ENCODE data around the gene SLC25A46.
A peak's percentile ranks its signal among the peaks of the same experiment; 100 is the strongest.
"Not testable (repeated sequence)": the region's sequence is repeated elsewhere in the genome, so short reads cannot be mapped to it uniquely, and the experiment has no call there.

Gene SLC25A46

DNA sequence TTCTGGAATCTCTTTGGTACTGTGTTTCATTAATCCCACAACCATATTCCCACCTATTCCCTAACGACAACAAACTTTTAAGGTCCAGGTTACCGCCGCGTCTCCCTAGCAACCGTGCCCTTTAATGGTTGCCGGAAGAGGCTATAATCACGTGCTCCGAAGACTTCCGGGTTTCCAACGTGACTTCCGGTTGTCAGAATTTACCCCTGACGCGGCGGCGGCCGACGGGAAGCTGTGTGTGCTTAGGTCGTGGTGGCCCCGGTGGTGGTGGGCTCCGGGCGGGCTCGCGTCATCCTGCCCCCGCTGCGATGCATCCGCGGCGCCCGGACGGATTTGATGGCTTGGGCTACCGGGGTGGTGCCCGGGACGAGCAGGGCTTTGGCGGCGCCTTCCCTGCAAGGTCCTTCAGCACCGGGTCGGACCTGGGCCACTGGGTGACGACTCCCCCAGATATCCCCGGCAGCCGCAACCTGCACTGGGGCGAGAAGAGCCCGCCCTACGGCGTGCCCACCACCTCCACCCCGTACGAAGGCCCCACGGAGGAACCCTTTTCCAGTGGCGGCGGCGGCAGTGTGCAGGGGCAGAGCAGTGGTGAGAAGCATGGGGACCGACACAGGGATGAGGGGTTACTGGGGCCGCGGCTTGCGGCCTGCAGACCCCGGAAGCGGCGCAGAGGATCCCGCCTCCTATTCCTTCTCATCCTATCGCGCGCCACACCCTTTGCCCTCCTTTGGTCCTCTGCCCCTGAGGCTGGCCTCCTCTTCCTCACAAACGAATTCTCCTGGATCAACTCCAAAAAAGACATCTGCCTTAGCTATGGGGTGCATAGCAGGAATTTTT is at the start of gene SLC25A46:
Gene SLC25A46, plus strand, starts transcription at position 196 of the 840 bp plus-strand sequence. Its CDS starts 113 bp downstream, at position 309.
- peak within 1 kb of the TSS; percentile 88 for H3K9ac ChIP-seq
- H4K20me1 ChIP-seq: no peaks in the 10 kb centered on the region; the same call in 1 of the 2 replicates
- H3K36me3 ChIP-seq: no peaks in the 10 kb centered on the region
- no peaks in the 10 kb centered on the region for H3K9me3 ChIP-seq
- TF ChIP-seq Cebpa-rat (IDR thresholded peaks at IDR 0.05): no peak
- peak within 1 kb of the TSS; percentile 88 for H3K27ac ChIP-seq
- peaks cover 27% of the 10 kb centered on the region for H3K4me1 ChIP-seq
- no peaks in the 10 kb centered on the region for H3K27me3 ChIP-seq
- peak within 1 kb of the TSS; percentile 92 for H3K4me3 ChIP-seq
- peak within 1 kb of the TSS; percentile 75 for H3K4me2 ChIP-seq

DNA sequence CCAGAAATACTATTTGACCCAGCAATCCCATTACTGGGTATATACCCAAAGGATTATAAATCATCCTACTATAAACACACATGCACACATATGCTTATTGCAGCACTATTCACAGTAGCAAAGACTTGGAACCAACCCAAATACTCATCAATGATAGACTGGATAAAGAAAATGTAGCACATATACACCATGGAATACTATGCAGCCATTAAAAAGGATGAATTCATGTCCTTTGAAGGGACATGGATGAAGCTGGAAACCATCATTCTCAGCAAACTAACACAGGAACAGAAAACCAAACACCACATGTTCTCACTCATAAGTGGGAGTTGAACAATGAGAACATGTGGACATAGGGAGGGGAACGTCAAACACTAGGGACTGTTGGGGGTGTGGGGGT is 48.2 kb upstream of the SLC25A46 start:
- H3K9ac ChIP-seq, H3K4me2 ChIP-seq, H3K27me3 ChIP-seq, H3K4me1 ChIP-seq, H3K36me3 ChIP-seq, H3K27ac ChIP-seq, H3K4me3 ChIP-seq, H4K20me1 ChIP-seq, H3K9me3 ChIP-seq: not testable (repeated sequence)

DNA sequence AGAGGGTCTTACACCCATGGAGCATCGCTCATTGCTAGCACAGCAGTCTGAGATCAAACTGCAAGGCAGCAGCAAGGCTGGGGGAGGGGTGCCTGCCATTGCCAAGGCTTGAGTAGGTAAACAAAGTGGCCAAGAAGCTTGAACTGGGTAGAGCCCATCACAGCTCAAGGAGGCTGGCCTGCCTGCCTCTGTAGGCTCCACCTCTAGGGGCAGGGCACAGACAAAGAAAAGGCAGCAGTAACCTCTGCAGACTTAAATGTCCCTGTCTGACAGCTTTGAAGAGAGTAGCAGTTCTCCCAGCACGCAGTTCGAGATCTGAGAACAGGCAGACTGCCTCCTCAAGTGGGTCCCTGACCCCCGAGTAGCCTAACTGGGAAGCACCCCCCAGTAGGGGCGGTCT is 46.1 kb upstream of the SLC25A46 start:
- not testable (repeated sequence) for H3K9ac ChIP-seq, H4K20me1 ChIP-seq, H3K4me3 ChIP-seq, H3K27me3 ChIP-seq, H3K4me1 ChIP-seq, H3K27ac ChIP-seq, H3K9me3 ChIP-seq, H3K4me2 ChIP-seq, H3K36me3 ChIP-seq

DNA sequence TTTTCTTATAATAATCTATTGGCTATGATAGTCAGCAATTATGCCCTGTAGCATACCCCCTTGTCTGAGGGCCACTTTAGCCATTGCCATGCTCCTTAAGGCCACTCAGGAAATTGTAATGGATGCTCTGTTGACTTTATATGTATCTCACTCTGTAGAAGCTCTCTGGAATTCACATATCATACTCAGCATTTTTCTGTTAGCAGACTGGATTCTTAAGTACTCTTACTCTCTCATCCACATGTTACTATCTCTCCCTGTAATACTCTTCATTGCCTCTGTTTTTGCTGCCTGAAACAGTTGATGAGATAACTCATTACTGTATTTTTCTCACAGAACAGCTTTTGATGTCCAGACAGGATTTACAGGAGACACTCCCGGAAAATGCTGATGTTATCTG is 36.5 kb upstream of the SLC25A46 start:
- Histone ChIP-seq H3K27me3 (no peaks in the 10 kb centered on the region), H3K36me3 (no peaks in the 10 kb centered on the region), H4K20me1 (no peaks in the 10 kb centered on the region), H3K4me3 (no peak overlapping the region), H3K4me1 (peaks cover 9% of the 10 kb centered on the region), H3K9me3 (no peaks in the 10 kb centered on the region), H3K4me2 (no peak overlapping the region), H3K9ac (no peak overlapping the region), H3K27ac (no peak overlapping the region)
- TF ChIP-seq Cebpa-rat (IDR thresholded peaks at IDR 0.05): no peak

DNA sequence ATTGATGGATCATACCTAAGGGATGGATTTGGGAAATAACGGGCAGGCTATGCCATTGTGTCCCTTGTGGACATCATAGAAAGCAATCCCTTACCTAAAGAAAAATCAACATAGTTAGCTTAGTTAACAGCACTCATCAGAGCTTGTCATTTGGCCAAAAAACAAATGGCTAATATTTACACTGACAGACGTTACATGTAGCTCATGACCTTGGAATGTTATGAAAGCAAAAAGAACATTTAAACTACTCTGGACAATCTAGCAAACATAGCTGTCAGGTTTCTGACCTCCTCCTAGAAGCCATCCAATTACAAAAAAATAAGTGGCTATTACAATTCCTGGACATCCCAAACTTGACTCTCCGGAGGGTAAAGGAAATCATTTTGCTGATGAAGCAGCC is 36.1 kb upstream of the SLC25A46 start:
- Histone ChIP-seq H3K27me3 (no peaks in the 10 kb centered on the region), H3K9ac (no peak overlapping the region)

DNA sequence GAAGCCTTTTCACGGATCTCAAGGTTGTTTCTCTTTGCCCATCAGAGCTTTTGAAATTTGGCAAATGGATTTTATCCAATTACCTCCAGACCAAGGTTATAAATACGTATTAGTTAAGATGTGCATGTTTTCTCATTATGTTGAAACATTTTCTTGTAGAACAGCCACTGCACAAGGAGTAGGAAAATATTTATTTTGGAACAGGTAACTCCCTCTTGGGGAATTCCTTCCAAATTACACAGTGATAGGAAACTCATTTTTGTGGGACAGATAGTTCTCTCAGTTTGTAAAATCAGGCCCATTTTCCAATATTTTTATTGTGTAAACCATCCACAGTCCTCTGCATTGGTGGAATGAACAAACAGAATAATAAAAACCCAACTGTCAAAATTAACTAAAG is 35.3 kb upstream of the SLC25A46 start:
- Histone ChIP-seq H3K9ac (no peak overlapping the region), H3K27me3 (no peaks in the 10 kb centered on the region), H3K36me3 (no peaks in the 10 kb centered on the region), H3K4me3 (no peak overlapping the region), H4K20me1 (no peaks in the 10 kb centered on the region), H3K27ac (no peak overlapping the region), H3K9me3 (no peaks in the 10 kb centered on the region), H3K4me1 (peaks cover 6% of the 10 kb centered on the region), H3K4me2 (no peak overlapping the region)
- no peak for TF ChIP-seq Cebpa-rat (IDR thresholded peaks at IDR 0.05)

More for the DNA sequence above, 36.1 kb upstream of the SLC25A46 start:
- peaks cover 9% of the 10 kb centered on the region for H3K4me1 ChIP-seq
- H3K36me3 ChIP-seq: no peaks in the 10 kb centered on the region
- no peak overlapping the region for H3K4me3 ChIP-seq
- no peak overlapping the region for H3K27ac ChIP-seq
- no peaks in the 10 kb centered on the region for H3K9me3 ChIP-seq
- no peak overlapping the region for H3K4me2 ChIP-seq
- no peaks in the 10 kb centered on the region for H4K20me1 ChIP-seq
- TF ChIP-seq Cebpa-rat (IDR thresholded peaks at IDR 0.05): no peak

DNA sequence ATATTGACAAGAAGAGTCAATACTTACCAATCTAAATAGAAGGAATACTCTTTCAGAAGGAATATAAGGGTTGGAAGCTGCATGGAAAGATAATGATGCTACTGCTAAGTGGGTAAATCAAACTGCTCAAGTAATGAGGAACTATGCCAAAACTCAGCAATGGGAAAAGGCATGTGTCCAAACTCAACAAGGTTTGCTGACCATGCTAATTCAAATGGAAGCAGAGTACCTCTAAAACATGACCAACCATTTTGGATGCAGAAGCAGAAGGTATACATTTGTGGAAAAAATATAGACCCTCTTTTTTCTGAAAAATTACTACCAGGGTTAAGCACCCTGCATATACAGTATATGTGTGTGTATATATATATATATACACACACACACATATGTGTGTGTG is 33.5 kb upstream of the SLC25A46 start:
- no peak for TF ChIP-seq Cebpa-rat (IDR thresholded peaks at IDR 0.05)
- Histone ChIP-seq H3K36me3 (no peaks in the 10 kb centered on the region), H4K20me1 (no peaks in the 10 kb centered on the region), H3K27ac (no peak overlapping the region), H3K4me1 (no peaks in the 10 kb centered on the region), H3K27me3 (no peaks in the 10 kb centered on the region), H3K9ac (no peak overlapping the region), H3K9me3 (no peaks in the 10 kb centered on the region), H3K4me3 (no peak overlapping the region), H3K4me2 (no peak overlapping the region)

DNA sequence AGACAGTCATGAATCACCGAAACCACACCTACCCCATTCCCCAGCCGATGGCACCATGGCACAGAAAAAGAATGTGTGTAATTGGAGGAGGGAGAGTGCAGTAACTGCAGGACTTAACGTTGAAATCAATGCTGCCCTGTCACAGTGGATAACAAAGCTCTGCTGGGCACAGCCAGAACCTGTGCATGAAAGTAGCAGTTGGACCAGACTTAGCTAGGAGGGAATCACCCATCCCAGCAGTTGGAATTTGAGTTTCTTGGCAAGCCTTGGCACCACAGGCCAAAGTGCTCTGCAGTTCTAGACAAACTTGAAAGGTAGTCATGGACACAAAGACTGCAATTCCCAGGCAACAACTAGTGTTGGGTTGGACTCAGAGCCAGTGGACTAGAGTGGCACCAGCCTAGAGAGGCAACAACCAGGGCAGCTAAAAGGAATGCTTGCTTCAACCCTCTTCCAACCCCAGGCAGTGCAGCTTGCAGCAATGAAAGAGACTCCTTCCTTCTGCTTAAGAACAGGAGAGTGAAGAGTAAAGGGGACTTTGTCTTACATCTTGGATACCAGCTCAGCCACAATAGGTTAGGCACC is 31.5 kb upstream of the SLC25A46 start:
- H3K27ac ChIP-seq: no peak overlapping the region
- H3K27me3 ChIP-seq: no peaks in the 10 kb centered on the region
- H3K4me3 ChIP-seq: no peak overlapping the region
- no peak overlapping the region for H3K9ac ChIP-seq
- no peaks in the 10 kb centered on the region for H4K20me1 ChIP-seq
- no peaks in the 10 kb centered on the region for H3K9me3 ChIP-seq
- no peak for TF ChIP-seq Cebpa-rat (IDR thresholded peaks at IDR 0.05)
- no peaks in the 10 kb centered on the region for H3K36me3 ChIP-seq
- H3K4me1 ChIP-seq: no peaks in the 10 kb centered on the region
- no peak overlapping the region for H3K4me2 ChIP-seq

DNA sequence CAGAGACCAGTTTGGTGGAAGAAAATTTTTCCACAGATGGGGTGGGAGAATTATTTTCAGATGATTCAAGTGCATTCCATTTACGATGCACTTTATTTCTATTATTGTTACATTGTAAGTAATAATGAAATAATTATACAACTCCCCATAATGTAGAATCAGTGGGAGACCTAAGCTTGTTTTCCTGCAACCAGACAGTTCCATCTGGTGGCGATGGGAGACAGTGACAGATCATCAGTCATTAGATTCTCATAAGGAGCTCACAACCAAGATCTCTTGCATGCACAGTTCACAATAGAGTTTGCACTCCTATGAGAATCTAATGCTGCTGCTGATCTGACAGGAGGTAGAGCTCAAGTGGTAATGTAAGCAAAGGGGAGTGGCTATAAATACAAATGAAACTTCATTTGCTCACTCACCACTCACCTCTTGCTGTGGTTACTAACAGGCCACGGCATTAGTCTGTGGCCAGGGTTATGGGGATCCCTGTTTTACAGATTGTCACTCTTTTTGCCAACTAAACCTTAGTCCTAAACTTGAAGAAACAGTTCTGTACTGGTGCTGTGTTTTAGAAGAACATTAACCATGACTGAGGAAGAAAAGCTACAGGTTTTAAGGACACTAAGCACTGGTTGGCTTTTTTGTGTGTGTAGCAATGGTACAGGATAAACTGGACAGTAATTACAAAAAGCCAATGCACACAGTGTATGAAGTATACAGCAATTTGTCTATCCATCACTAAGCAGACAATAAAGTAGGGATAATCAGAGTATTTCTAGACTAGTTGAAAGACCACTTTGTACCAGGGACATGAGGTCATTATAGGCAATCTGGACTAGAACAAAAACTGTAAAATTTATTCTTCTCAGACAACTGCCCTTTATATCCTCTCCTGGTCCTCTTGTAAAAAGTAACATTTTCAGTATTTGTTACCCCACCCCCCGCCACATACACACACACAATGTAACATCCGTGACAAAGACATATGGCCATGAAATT is 22.3 kb upstream of the SLC25A46 start:
- H3K4me2 ChIP-seq: no peak overlapping the region
- TF ChIP-seq Cebpa-rat (IDR thresholded peaks at IDR 0.05): no peak
- H3K36me3 ChIP-seq: no peaks in the 10 kb centered on the region
- H3K9ac ChIP-seq: no peak overlapping the region
- H3K27ac ChIP-seq: no peak overlapping the region
- H3K27me3 ChIP-seq: no peaks in the 10 kb centered on the region
- H3K4me1 ChIP-seq: no peaks in the 10 kb centered on the region
- no peaks in the 10 kb centered on the region for H4K20me1 ChIP-seq
- no peak overlapping the region for H3K4me3 ChIP-seq
- no peaks in the 10 kb centered on the region for H3K9me3 ChIP-seq

DNA sequence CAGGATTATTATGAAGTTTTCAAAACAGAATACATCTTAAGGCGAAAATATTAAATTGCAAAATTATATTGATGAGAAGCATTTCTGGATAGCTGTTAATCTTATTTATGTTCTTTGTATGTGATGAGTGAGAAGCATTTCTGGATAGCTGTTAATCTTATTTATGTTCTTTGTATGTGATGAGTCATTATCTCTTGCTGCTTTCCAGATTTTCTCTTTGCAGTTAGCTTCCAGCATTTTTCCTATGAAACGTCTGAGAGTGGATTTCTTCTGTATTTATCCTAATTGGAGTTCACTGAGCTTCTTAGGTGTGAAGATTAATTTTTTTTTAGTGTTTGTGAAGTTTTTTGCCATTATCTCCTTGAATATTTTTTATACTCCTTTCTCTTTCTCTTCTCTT is 20.5 kb upstream of the SLC25A46 start:
- Histone ChIP-seq H3K9me3 (no peaks in the 10 kb centered on the region), H4K20me1 (no peaks in the 10 kb centered on the region), H3K36me3 (no peaks in the 10 kb centered on the region), H3K4me1 (no peaks in the 10 kb centered on the region), H3K4me2 (no peak overlapping the region), H3K4me3 (no peak overlapping the region), H3K27me3 (no peaks in the 10 kb centered on the region), H3K9ac (no peak overlapping the region), H3K27ac (no peak overlapping the region)
- no peak for TF ChIP-seq Cebpa-rat (IDR thresholded peaks at IDR 0.05)

Measured in BLaER1 (cell line).